Effector memory CD4-positive, alpha-beta T cell (primary cell): ENCODE results near the gene TNS3.

Source experiments
- DNase-seq, 3 donors: peaks; one replicate each; pipeline ENCODE4 v3.0.0-alpha.2; 2020
- H3K27ac ChIP-seq: 2 replicates; pipeline ENCODE4 v1.7.0; 2013; ENCODE audit warnings: mild to moderate bottlenecking, low read length, moderate library complexity; ENCODE audit not compliant: insufficient read depth, poor library complexity, severe bottlenecking
- H3K27me3 ChIP-seq: replicated peaks from 2 replicates; pipeline ENCODE4 v1.7.0; 2013; ENCODE audit warnings: mild to moderate bottlenecking, low read length; ENCODE audit not compliant: insufficient read depth, control insufficient read depth, poor library complexity, severe bottlenecking
- H3K36me3 ChIP-seq: 2 replicates; pipeline ENCODE4 v1.7.0; 2013; ENCODE audit warnings: mild to moderate bottlenecking, low read length, moderate library complexity; ENCODE audit not compliant: control insufficient read depth, insufficient read depth
- H3K4me1 ChIP-seq: 2 replicates; pipeline ENCODE4 v1.7.0; 2013; ENCODE audit warnings: low read length, mild to moderate bottlenecking; ENCODE audit not compliant: control insufficient read depth, insufficient read depth, poor library complexity, severe bottlenecking
- H3K4me3 ChIP-seq: 2 replicates; pipeline ENCODE4 v1.7.0; 2013; ENCODE audit warnings: low read length, low read depth, mild to moderate bottlenecking; ENCODE audit not compliant: insufficient read depth, poor library complexity, severe bottlenecking
- H3K9me3 ChIP-seq: 2 replicates; pipeline ENCODE4 v1.7.0; 2013; ENCODE audit warnings: mild to moderate bottlenecking, low read length, moderate library complexity; ENCODE audit not compliant: control insufficient read depth

The TNS3 gene

DNA sequence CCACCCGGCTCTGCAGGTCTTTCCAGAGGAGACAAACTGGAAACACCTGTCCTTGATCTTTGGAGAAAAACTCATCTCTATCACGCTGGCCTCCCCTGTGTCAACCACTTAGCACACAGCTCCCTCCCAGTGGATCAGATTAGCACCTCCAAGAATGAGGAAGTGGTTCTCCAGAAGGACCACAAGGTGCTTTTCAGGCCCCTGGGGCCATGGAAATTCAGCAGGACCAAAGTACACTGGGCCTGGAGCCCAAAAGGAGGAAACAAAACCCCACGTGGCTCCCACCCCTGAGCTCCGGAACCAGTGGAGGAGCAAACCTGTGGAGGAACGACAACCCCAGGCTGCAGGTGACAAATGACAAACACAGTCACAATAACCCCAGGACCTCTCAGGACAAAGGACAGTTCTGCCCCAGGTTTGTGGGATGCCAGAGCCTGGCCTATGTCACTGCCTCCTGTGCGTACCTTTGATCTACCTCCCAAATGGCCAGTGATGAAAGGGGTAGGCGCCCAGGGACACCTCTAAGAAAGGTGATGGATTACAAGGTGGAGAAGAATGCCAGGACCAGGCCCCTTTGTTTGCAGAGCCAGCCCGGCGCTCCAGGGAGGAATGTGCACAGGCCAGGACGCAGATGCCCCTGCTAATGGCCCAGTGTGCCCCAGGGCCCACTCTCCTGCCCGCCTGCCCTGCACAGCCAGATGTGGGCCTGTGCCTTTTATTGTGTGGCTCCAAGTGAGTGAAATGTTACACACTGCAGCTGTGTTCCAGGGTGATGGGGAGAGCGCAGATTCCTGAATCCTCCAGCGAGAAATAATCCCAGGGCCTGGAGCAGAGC, 5.7 kb downstream of the TNS3 start:
- no peaks in the 10 kb centered on the region for H3K4me1 ChIP-seq
- no peaks in the 10 kb centered on the region for H3K36me3 ChIP-seq
- H3K4me3 ChIP-seq, result no peak overlapping the region
- H3K27ac ChIP-seq, result no peak overlapping the region
- no peaks in the 10 kb centered on the region for H3K9me3 ChIP-seq
- H3K27me3 ChIP-seq, result no peaks in the 10 kb centered on the region
- no peak for DNase-seq

DNA sequence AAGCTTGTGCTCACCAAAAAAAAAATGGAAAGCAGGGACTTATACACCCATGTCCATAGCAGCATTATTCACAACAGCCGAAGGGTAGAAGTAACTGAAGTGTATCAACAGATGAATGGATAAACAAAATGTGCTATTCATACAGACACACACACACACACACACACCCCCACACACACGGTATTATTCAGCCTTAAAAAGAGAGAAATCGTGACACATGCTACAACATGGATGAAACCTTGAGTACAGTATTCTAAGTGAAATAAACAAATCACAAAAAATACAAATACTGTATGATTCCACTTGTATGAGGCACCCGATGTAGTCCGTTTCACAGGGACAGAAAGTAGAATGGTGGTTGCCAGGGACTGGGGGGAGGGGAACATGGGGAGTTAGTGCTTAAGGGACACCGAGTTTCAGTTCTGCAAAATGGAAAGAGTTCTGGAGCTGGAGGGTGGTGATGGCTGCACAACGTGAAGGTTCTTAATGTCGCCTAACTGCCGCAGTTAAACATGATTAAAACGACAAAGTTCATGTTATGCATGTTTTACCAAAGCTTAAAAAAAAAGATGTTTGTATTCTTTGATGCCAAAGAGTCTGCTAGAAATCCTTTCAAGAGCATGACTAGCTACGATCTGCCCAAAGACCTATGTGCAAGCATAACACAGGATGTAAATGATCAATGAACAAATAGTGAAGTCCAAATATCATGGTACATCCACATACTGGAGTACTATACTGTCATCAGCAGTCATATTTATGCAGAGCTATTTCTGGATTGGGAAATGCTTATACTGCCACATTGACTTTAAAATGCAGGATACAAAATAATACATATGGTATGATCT, 7.2 kb downstream of the TNS3 start:
- Histone ChIP-seq H3K9me3 (no peaks in the 10 kb centered on the region), H3K4me1 (no peaks in the 10 kb centered on the region), H3K4me3 (no peak overlapping the region), H3K36me3 (no peaks in the 10 kb centered on the region), H3K27me3 (no peaks in the 10 kb centered on the region), H3K27ac (no peak overlapping the region)
- DNase-seq, result no peak

DNA sequence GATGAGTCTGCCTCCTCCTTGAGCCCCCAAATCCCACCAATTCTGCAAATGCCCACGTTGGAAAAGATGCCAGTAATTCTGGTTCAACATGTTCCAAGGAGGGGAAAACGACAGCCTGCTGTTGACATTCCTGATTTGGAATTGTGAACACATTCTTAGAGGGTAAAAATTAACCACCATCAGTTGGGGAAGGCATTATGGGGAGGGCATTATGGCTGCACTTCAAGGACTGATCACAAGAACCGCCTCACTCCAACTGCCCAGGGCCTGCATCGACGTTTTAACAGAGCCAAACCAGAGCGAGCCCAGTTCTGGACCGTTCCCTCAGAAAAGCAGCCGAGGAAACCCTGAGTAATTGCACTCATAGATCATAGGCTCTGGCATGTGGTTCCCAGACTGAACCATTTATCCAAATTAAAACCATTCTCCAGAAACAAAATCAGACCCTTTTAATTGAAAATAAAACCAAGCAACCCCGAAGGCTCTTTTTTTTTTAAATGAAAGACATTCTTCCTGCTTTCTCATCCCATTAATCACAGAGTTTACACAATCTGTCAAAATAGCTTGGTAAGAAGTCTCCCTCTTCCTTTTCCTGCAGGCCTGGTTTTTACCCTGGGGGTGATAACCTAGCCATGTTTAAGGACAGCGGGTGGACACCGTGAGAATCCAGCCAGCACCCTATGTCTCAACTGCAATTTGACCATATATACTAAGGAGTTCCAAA, 8.0 kb downstream of the TNS3 start:
- H3K27ac ChIP-seq, result no peak overlapping the region
- H3K36me3 ChIP-seq, result no peaks in the 10 kb centered on the region
- no peaks in the 10 kb centered on the region for H3K9me3 ChIP-seq
- no peak for DNase-seq
- no peak overlapping the region for H3K4me3 ChIP-seq
- H3K4me1 ChIP-seq, result no peaks in the 10 kb centered on the region
- no peaks in the 10 kb centered on the region for H3K27me3 ChIP-seq

DNA sequence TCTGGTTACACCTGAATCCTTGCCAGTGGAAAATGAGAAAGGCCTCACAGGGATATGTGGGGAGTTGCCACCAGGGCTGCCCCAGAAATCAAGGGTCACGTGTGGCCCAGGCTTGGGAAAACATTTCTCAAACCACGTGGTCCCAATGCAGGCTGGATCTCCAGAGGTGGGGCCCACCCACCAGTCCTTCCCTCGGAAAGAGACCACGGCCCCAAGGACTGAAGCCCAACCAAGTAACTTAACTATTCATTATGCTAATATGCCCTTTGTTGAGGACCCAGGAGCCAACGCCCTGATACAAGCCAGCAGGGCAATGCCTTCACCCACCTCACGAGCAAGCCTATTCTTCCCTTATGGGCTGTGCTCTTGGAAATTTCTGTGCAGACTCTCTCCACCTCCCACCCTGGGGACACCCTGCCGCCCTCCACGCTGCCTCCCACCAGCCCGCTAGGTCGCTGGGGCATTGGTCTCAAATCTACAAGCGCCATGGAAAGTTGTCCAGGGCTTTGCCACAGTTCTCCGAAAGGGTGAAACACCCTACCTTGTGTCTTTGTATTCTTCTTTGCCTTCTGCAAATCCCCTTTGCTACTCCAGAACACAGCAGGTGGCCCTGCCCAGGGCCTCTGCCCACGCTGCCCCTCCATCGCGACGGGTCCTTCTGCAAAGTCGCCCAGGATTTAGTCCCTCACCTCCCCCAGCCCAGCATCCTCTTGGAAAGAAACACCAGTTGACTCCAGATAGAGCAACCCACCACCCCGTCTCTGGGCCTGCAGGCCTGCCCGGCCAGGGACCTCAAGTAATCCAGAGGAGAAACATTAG, 8.8 kb downstream of the TNS3 start:
- H3K36me3 ChIP-seq, result no peaks in the 10 kb centered on the region
- no peak overlapping the region for H3K4me3 ChIP-seq
- no peak overlapping the region for H3K27ac ChIP-seq
- DNase-seq, result no peak
- H3K9me3 ChIP-seq, result no peaks in the 10 kb centered on the region
- no peaks in the 10 kb centered on the region for H3K27me3 ChIP-seq
- no peaks in the 10 kb centered on the region for H3K4me1 ChIP-seq

GRCh38 chr7:47572094-47572445, 9.8 kb downstream of the TNS3 start:
- no peak overlapping the region for H3K27ac ChIP-seq
- H3K36me3 ChIP-seq, result no peaks in the 10 kb centered on the region
- H3K4me1 ChIP-seq, result no peaks in the 10 kb centered on the region

GRCh38 chr7:47571331-47572093, 10.4 kb downstream of the TNS3 start:
- Histone ChIP-seq H3K4me1 (no peaks in the 10 kb centered on the region), H3K27ac (no peak overlapping the region), H3K9me3 (no peaks in the 10 kb centered on the region), H3K27me3 (no peaks in the 10 kb centered on the region), H3K4me3 (no peak overlapping the region), H3K36me3 (no peaks in the 10 kb centered on the region)
- no peak for DNase-seq

More at GRCh38 chr7:47572094-47572445, 9.8 kb downstream of the TNS3 start:
- Histone ChIP-seq H3K4me3 (no peak overlapping the region), H3K9me3 (no peaks in the 10 kb centered on the region), H3K27me3 (no peaks in the 10 kb centered on the region)
- no peak for DNase-seq

GRCh38 chr7:47570649-47571050, 11.3 kb downstream of the TNS3 start:
- Histone ChIP-seq H3K27me3 (no peaks in the 10 kb centered on the region), H3K36me3 (no peaks in the 10 kb centered on the region), H3K4me3 (no peak overlapping the region), H3K9me3 (no peaks in the 10 kb centered on the region), H3K4me1 (no peaks in the 10 kb centered on the region), H3K27ac (no peak overlapping the region)
- DNase-seq, result no peak

- H3K27me3 ChIP-seq, result no peaks in the 10 kb centered on the region
- H3K9me3 ChIP-seq, result no peaks in the 10 kb centered on the region
- no peak overlapping the region for H3K4me3 ChIP-seq
- H3K4me1 ChIP-seq, result no peaks in the 10 kb centered on the region
- no peak for DNase-seq
- H3K27ac ChIP-seq, result no peak overlapping the region
- H3K36me3 ChIP-seq, result no peaks in the 10 kb centered on the region
Measured at GRCh38 chr7:47568547-47568946, 13.4 kb downstream of the TNS3 start.

DNA sequence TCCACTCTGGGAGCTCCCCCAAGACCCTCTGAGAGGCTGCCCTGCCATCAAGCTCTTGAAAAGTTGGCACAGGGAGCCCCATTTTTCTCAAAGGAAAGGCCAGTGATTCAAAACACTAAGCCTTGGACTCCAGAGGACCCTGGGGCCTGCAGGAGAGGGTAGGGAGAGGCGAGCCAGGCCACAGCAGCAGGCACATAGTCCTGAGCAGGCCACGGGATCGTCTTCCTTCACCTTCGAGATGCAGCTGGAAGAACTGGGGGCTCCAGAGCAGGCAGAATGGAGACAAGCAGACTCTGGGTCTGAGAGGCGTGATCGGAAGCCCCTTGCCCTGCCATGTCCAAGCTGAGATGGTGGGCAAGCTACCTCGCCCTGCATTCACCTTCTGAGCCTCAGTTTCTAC, 13.9 kb downstream of the TNS3 start:
- no peak overlapping the region for H3K4me3 ChIP-seq
- no peaks in the 10 kb centered on the region for H3K9me3 ChIP-seq
- H3K4me1 ChIP-seq, result no peaks in the 10 kb centered on the region
- no peak for DNase-seq
- H3K27ac ChIP-seq, result no peak overlapping the region
- no peaks in the 10 kb centered on the region for H3K27me3 ChIP-seq
- H3K36me3 ChIP-seq, result no peaks in the 10 kb centered on the region
